Gastroesophageal sphincter (tissue), 4 donors: ENCODE data around the gene CCNB2. TPM values are rescaled to one million over a fixed set of nuclear protein-coding genes. Genes with fewer than 3 reads are reported as not detected.
A peak's percentile ranks its signal among the peaks of the same experiment; 100 is the strongest.

Experiments used
- ATAC-seq: fragments of 150-250 bp; one replicate; pipeline ENCODE4 v1.9.1; 2016; ENCODE audit warnings: mild to moderate bottlenecking, moderate library complexity
- H3K27ac ChIP-seq, 4 donors: fragments of 200-600 bp; sonication (generic) in 3 of 4; 1 replicate in 3 of 4; 2 replicates in 1 of 4; pipeline ENCODE4 v1.5.1; 2016 to 2019
- H3K27me3 ChIP-seq: fragments of 200-600 bp; sonication (generic); one replicate; pipeline ENCODE4 v1.5.1; 2019
- H3K36me3 ChIP-seq, 2 donors: fragments of 200-600 bp; sonication (generic); one replicate each; pipeline ENCODE4 v1.5.1; 2019; ENCODE audit warnings: control low read depth in 1 of 2
- H3K4me1 ChIP-seq, 3 donors: fragments of 200-600 bp; sonication (generic); 1 replicate in 2 of 3; 2 replicates in 1 of 3; pipeline ENCODE4 v1.5.1; 2016 to 2019; ENCODE audit warnings: control low read depth in 2 of 3
- H3K4me3 ChIP-seq, 2 donors: fragments of 200-600 bp; sonication (generic); one replicate each; pipeline ENCODE4 v1.5.1; 2019; ENCODE audit warnings: mild to moderate bottlenecking in 1 of 2, moderate library complexity in 1 of 2
- H3K9me3 ChIP-seq, 3 donors: fragments of 200-600 bp; sonication (generic); one replicate each; pipeline ENCODE4 v1.5.1; 2017 to 2019; ENCODE audit warnings: control low read depth in 2 of 3
- EP300 ChIP-seq: sonication (generic); formaldehyde crosslinking; IDR thresholded peaks from one replicate; pipeline ENCODE4 v1.6.1; 2017; ENCODE audit warnings: antibody characterized with exemption, mild to moderate bottlenecking
- POLR2A ChIP-seq, 2 donors: fragments of 450-650 bp; IDR thresholded peaks; one replicate each; pipeline ENCODE4 v1.6.1; 2017; ENCODE audit warnings: antibody characterized with exemption in 2 of 2, mild to moderate bottlenecking in 2 of 2, moderate library complexity in 1 of 2
- POLR2AphosphoS5 ChIP-seq: sonication (generic); formaldehyde crosslinking; IDR thresholded peaks from one replicate; pipeline ENCODE4 v1.6.1; 2017; ENCODE audit warnings: antibody characterized with exemption
- WGBS, 2 donors: methylation state at CpG; one replicate each; pipeline ENCODE4 v1.1.5; 2018; ENCODE audit warnings: low coverage in 1 of 2; 5-methylcytosine and 5-hydroxymethylcytosine counted together
- total RNA-seq, 4 donors: library from RNA; depleted of rRNA; stranded (reverse); fragments of >200 nt; gene quantifications; one replicate each; pipeline ENCODE4 v1.1.0, GENCODE V29; 2016
- TF ChIP-seq, protein P1 (sequence below), 4 experiments: fragments of 200-600 bp in 2 of 4; fragments of 450-650 bp in 2 of 4; sonication (generic) in 1 of 4; IDR thresholded peaks; one replicate each; pipeline ENCODE4 v1.5.1; 2017 to 2019; ENCODE audit warnings: antibody characterized with exemption in 4 of 4, mild to moderate bottlenecking in 2 of 4, moderate library complexity in 2 of 4

Gene CCNB2
- total RNA-seq, result 1 to 10 TPM in 1 of 4 donors, under 1 TPM in 2, not detected in 1; 0.46 to 5.1 (median 0.93) TPM

DNA sequence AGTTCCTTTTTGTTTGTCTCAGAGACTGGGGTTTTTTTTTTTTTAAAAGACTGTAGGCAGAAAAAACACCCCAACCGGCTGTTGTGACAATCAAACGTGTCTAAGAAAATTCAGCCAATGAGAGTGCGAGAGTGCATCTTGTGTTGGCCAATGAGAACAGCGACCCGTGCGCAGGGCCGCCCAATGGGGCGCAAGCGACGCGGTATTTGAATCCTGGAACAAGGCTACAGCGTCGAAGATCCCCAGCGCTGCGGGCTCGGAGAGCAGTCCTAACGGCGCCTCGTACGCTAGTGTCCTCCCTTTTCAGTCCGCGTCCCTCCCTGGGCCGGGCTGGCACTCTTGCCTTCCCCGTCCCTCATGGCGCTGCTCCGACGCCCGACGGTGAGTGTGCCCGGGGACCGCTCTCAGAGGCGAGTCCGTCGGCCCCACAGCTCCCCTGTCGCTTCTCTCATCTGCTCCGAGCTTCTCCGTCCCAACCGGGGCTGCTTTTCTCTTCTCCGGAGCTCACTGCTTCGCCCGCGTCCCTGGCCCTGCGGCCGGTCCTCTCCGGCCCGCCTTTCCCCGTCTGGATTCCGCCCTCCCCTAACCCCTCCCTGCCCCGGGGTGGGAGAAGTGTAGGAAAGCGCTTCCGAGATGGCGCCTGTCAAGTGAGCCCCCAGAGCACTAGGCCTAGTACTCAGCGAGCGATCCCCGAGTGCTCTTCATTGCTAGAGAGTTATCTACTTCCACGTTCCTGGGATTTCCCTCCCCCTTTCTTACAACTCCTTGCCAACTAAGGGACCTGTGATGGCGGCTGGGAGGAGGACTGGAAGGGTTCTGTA is at the start of gene CCNB2:
Gene CCNB2, plus strand, starts transcription at position 235 of the 821 bp plus-strand sequence. Its CDS starts 123 bp downstream, at position 358.
- Histone ChIP-seq H3K36me3 (peaks cover 0 to 3% of the 10 kb centered on the region in 2 donors), H3K27ac (peak within 1 kb of the TSS in 1 of 4 donors; percentile 47), H3K27me3 (no peaks in the 10 kb centered on the region), H3K4me3 (peak within 1 kb of the TSS; percentile 31 to 58), H3K4me1 (peaks cover 0 to 15% (median 0%) of the 10 kb centered on the region in 3 donors), H3K9me3 (no peaks in the 10 kb centered on the region)
- TF ChIP-seq EP300 (no peak), POLR2A (IDR thresholded peaks at IDR 0.05) (no peak), POLR2AphosphoS5 (peak; percentile 9)
- TF ChIP-seq, protein P1, sequence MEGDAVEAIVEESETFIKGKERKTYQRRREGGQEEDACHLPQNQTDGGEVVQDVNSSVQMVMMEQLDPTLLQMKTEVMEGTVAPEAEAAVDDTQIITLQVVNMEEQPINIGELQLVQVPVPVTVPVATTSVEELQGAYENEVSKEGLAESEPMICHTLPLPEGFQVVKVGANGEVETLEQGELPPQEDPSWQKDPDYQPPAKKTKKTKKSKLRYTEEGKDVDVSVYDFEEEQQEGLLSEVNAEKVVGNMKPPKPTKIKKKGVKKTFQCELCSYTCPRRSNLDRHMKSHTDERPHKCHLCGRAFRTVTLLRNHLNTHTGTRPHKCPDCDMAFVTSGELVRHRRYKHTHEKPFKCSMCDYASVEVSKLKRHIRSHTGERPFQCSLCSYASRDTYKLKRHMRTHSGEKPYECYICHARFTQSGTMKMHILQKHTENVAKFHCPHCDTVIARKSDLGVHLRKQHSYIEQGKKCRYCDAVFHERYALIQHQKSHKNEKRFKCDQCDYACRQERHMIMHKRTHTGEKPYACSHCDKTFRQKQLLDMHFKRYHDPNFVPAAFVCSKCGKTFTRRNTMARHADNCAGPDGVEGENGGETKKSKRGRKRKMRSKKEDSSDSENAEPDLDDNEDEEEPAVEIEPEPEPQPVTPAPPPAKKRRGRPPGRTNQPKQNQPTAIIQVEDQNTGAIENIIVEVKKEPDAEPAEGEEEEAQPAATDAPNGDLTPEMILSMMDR (IDR thresholded peaks at IDR 0.05), result no peak
- ATAC-seq, result peak; percentile 98
- 0% methylated on average over 5 to 12 of the region's 57 CpGs for WGBS, 2 donors

DNA sequence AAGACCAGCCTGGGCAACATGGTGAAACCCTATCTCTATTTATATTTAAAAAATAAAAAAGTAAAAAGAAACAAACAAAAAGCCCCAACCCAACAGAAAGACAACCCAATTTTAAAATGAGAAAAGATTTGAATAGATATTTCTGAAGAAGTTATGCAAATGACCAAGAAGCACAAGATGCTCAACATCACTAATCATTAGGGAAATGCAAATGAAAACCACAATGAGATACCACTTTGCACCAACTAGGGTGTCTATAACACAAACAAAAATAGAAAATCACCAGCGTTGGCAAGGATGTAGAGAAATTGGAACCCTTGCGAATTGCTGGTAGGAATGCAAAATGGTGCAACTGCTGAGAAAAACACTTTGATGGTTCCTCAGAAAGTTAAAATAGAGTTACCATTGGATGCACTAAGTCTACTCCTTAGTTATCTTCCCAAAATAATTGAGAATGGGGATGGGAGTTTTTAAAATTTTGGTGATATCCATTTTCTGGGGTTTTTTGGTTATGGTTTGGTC is 45.8 kb upstream of the CCNB2 start:
- Histone ChIP-seq H3K36me3 (peaks cover 8 to 97% of the 10 kb centered on the region in 2 donors), H3K9me3 (no peaks in the 10 kb centered on the region), H3K27ac (no peak overlapping the region), H3K4me1 (no peaks in the 10 kb centered on the region), H3K27me3 (no peaks in the 10 kb centered on the region), H3K4me3 (no peak overlapping the region)
- no peak for ATAC-seq
- 89 to 90% methylated on average over 2 of the region's 2 CpGs for WGBS, 2 donors
- TF ChIP-seq, protein P1 (IDR thresholded peaks at IDR 0.05), result no peak
- TF ChIP-seq POLR2A (IDR thresholded peaks at IDR 0.05) (no peak), EP300 (no peak), POLR2AphosphoS5 (no peak)

DNA sequence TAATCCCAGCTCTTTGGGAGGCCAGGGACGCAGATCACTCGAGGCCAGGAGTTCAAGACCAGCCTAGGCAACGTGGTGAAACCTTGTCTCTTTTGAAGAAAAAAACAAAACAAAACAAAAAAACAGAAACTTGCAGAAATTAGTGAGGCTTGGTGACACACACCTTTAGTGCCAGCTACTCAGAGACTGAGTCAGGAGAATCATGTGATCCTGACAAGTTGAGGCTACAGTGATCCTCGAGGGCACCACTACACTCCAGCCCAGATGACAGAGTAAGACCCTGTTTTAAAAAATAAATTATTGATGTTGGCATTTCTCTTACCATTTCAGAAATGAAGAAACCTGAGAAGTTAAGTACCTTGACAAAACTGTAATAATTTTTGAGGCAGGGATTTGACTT is 44.6 kb upstream of the CCNB2 start:
- TF ChIP-seq POLR2AphosphoS5 (no peak), POLR2A (IDR thresholded peaks at IDR 0.05) (no peak), EP300 (no peak)
- TF ChIP-seq, protein P1 (IDR thresholded peaks at IDR 0.05), result no peak
- H3K4me3 ChIP-seq, result no peak overlapping the region
- WGBS, 2 donors, result 85 to 95% methylated on average over 4 of the region's 4 CpGs
- H3K4me1 ChIP-seq, result no peaks in the 10 kb centered on the region
- no peaks in the 10 kb centered on the region for H3K27me3 ChIP-seq
- ATAC-seq, result no peak
- no peaks in the 10 kb centered on the region for H3K9me3 ChIP-seq
- H3K27ac ChIP-seq, result no peak overlapping the region
- peaks cover 8 to 96% of the 10 kb centered on the region in 2 donors for H3K36me3 ChIP-seq

DNA sequence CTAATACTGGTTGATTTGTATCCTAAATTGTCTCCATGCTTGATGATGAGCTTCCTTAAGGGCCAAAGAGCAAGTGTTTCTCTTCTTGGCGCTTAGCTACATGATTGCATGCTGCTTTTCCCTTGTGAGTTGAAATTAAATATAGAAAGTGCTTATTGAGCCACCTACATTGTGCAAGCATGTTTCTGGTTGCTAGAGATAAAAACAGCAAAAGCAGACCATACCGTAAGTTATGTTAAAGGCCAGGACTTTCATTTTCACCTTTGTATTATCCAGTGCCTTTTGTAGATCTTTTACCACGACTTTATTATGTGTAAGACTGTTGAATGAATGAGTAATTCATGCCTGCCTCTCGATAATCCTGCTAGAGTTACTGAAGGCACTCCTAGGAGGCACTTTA is 41.9 kb upstream of the CCNB2 start:
- Histone ChIP-seq H3K4me3 (no peak overlapping the region), H3K27ac (no peak overlapping the region), H3K27me3 (no peaks in the 10 kb centered on the region), H3K9me3 (no peaks in the 10 kb centered on the region), H3K36me3 (peaks cover 8 to 96% of the 10 kb centered on the region in 2 donors), H3K4me1 (no peaks in the 10 kb centered on the region)
- ATAC-seq, result no peak
- WGBS, 2 donors, result 77 to 82% methylated on average over 4 of the region's 4 CpGs
- TF ChIP-seq POLR2A (IDR thresholded peaks at IDR 0.05) (no peak), EP300 (no peak), POLR2AphosphoS5 (no peak)
- TF ChIP-seq, protein P1 (IDR thresholded peaks at IDR 0.05), result no peak

DNA sequence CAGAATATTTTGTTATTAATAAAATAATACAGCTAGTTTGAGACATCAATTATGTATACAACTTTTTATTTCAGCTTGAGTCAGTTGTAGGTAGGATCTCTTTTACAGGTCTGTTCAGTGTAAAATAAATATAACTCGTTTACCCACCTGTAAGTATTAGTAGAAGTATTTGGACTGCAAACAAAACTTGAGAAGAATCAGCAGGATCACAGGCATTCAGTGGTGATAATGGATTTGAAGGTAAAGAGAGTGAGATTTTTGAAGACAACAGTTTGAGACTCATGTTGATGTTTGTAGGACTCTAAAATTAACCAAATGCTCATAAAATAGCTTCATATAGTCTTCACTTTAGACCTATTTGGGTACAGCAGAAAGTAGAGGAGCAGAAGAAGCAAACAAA is 35.5 kb upstream of the CCNB2 start:
- H3K9me3 ChIP-seq, result no peaks in the 10 kb centered on the region
- no peaks in the 10 kb centered on the region for H3K4me1 ChIP-seq
- no peaks in the 10 kb centered on the region for H3K27me3 ChIP-seq
- peaks cover 3 to 86% of the 10 kb centered on the region in 2 donors for H3K36me3 ChIP-seq
- TF ChIP-seq EP300 (no peak), POLR2AphosphoS5 (no peak), POLR2A (IDR thresholded peaks at IDR 0.05) (no peak)
- TF ChIP-seq, protein P1 (IDR thresholded peaks at IDR 0.05), result no peak
- no peak overlapping the region for H3K4me3 ChIP-seq
- no peak for ATAC-seq
- WGBS, 2 donors, result 75 to 88% methylated on average over 1 of the region's 1 CpG
- no peak overlapping the region for H3K27ac ChIP-seq
